Suppressor macrophage (primary cell): ENCODE results near the gene GRIK4.

ENCODE experiments used
- DNase-seq, 4 experiments: peaks; one replicate each; pipeline ENCODE4 v3.0.0-alpha.2; 2020 to 2022

Gene GRIK4

GRCh38 chr11:120918257-120918656, 406.7 kb downstream of the GRIK4 start:
- no peak for DNase-seq

DNA sequence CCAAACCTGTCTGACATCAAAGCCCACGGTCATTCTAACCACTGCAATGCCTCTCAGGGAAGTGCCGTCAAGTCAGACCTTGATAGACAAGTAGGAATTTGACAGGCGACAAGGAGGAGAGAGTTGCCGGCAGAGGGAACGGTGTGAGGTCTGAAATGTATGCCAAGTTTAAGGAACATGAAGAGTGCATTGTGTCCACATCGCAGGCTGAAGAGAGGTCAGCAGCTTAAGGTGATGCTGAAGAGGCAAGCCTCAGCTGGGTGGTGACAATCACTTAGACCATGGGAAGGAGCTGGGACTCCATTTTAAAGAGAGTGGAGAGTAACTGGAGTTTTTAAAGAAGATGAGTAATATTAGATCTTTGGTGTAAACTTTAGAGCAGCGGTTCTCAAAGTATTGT, 407.5 kb downstream of the GRIK4 start:
- DNase-seq: no peak

- no peak for DNase-seq
Measured at GRCh38 chr11:120919566-120919965, 408.0 kb downstream of the GRIK4 start.

GRCh38 chr11:120923866-120924508, 412.4 kb downstream of the GRIK4 start:
- DNase-seq: no peak

DNA sequence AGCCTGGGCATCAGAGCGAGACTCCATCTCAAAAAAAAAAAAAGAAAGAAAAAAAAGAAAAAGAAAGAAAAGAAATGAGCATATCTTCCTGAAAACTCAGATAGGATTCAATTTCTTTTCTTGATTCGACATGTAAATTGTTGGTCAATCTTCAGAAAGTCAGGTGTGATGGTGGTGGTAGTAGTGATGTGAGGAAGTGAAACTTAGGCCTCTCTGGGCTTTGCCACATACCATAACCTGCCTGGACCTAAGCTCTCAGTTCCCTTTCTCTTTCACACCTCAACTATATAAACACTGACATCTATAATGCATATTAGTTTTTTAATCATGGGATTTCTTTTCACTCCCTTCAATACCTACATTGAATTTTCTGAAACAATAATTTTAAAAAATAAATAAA, 414.4 kb downstream of the GRIK4 start:
- DNase-seq: no peak

GRCh38 chr11:120928627-120929026, 417.1 kb downstream of the GRIK4 start:
- no peak for DNase-seq

- peak in 3 of 4 experiments; percentile 7 to 8 (median 7) for DNase-seq
Measured at GRCh38 chr11:120929090-120929489, 417.5 kb downstream of the GRIK4 start.

DNA sequence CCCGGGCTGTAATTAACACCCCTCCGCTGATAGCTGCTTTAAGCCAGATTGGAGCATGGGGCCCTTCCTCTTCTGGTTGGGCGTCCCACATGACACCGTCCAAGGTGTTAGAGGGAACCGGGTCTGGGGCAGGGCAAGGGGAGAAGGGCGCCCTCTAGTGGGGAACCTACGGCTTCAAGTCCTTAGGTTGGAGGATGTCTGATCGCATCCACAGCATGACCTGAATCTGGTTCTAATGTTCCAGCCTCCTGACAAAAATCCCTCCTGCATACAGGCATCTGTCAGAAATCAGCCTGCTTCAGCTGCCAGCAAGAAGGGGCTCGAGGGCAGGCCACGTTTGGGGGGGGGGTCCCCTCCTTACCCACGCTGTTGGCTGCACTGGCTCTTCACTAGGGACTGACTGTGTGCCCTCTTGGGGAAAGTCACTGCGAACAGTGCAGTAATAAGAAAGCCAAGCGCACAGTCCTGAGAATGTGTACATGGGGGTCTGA, 418.2 kb downstream of the GRIK4 start:
- DNase-seq: peak; percentile 62 to 80 (median 64)

DNA sequence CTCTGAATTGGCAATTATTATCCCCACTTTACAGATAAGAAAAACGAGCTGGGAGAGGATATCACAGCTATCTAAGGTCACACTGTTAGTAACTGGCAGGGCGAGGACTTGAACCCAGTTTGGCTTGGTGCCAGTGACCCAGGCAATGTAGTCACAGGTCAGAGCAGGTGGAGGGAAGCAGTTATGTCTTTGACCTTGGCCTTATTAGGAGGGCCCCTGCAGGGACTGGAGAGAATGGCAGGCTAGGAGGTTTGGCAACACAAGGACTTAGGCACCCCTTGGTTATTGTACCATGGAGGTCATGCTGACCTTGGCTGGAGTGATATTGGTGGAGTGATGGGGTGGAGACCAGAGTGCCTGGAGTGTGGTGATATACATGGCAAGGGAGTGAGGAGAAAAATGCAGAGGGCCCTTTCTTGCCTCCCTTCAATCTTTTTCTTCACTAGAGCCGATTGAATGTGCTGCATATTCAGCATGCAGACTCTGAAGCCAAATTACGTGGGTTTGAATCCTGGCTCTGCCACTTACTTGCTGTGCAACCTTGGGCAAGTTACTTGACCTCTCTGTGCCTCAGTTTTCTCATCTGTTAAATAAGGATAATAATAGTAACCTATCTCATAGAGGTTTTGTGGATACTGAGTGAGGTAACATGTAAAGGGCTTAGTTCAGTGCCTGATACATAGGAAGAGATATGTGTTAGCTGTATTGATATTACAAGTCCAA, 419.7 kb downstream of the GRIK4 start:
- DNase-seq: no peak

GRCh38 chr11:120932305-120932915, 420.9 kb downstream of the GRIK4 start:
- no peak for DNase-seq

- DNase-seq: no peak
Measured at GRCh38 chr11:120936356-120936755, 424.8 kb downstream of the GRIK4 start.

DNA sequence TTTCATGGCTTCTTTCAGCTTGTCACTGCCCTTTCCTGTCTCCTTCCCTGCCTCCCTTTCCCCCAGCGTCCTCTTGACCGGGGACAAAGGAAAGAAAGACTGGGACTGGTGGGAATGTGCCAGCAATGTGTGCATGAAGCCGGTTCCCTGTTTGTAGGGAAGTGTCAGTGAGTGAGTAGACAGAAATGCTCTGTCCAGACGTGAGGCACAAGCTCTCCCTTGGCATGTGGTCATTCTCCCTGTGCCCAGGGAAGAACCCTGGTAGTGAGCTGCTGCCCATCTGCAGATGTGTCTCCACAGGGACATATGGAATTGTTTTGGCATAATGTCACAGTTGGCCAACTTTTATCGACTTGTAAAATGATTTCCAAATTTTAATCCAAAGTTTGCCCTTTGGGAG, 426.0 kb downstream of the GRIK4 start:
- DNase-seq: no peak

DNA sequence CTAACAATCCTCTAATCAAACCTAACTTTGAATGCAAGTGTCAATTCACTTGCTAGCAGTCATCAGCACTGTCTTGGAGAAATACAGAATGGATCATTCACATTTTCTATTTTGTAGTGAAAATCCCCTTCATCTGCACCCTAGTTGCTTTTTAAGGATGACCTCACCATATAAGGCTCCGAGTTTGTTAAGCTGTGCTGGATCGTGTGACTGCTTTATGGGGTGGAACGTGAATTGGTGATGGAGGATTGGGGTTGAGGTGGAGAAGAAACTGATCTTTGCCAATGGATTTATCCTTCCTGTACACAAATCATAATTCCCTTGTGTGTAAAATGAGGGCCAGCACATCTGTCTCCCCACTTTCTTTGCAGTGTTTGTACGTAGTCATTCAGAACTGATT, 426.7 kb downstream of the GRIK4 start:
- no peak for DNase-seq

DNA sequence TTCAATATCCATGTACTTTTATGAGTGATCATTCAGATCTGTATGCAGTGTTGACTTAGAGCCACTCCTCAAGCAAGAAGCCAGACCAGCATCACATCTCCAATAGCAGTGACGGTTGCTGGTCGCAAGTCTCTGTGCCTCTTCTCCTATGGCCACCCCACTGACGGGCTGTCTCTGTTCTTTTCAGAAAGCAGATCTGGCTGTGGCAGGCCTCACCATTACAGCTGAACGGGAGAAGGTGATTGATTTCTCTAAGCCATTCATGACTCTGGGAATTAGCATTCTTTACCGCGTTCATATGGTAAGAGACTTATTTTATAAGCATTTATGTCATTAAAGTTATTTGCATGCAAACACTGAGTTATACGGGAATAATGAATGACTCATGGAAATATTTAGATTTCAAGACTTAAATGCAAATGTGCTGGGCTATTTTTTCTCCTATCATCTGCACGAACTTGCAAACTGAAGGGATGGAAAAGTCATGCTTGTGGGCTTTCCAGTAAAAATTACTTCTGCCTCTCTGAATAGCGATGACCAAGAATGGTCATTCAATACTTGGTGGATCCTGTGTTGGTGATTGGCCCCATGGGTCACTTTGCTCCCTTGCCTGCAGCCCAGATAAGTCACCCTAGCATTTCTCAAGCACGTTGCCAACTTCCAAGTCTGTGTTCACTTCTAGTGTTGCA, 428.8 kb downstream of the GRIK4 start:
- DNase-seq: no peak

DNA sequence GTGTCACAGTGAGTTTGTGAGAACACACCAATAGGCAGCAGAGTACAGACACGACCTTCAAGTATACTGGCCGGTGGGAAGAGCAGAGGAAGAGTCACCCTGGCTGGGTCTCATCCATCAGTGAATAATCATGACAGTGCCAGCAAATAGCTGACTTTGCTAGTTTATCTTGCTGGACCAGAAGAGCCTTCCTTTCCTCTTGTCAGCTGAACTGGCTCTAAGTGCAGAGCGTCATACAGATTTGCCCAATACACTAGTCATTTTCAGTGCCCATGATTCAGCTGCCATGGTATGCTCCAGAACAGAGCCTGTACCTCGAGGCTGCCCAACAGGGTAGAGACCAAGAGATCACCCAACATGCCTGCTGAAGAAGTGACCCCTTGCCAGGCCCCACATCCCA, 429.5 kb downstream of the GRIK4 start:
- no peak for DNase-seq

DNA sequence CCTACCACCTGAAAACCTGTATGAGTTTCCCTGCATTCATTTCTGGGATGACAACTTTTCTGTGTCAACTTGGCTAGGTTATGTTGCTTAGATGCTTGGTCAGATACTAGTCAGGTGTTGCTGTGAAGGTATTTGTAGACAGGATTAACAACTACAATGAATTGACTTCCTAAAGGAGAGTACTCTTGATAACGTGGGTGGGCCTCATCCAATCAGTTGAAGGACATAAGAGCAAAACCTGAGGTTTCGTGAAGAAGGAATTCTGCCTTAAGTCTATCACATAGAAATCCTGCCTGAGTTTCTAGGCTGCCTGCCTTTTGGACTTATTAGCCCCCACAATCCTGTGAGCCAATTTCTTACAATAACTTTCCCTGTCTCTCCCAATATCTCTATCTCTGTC, 431.2 kb downstream of the GRIK4 start:
- DNase-seq: no peak

- peak in 2 of 4 experiments; percentile 11 to 20 for DNase-seq
Measured at GRCh38 chr11:120945042-120945441, 433.5 kb downstream of the GRIK4 start.

DNA sequence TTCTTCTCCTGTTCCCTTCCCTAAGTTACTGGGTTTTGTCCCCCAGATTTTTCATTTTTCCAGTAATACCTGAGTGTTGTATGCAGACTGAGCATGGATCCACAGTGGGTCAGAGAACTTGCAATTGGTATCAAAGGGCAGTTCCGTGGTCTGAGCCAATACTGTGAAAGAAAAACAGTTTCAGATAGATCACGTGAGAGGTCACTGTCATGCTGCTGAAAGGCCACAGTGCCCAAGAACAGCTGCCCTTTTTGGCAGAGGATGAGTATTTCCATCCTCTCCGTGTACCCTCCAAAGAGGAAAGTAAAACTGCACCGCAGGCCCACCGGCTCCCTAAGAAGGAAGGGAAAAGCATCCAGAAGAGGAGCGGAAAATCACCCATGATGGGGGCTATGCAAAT, 439.3 kb downstream of the GRIK4 start:
- DNase-seq: no peak

DNA sequence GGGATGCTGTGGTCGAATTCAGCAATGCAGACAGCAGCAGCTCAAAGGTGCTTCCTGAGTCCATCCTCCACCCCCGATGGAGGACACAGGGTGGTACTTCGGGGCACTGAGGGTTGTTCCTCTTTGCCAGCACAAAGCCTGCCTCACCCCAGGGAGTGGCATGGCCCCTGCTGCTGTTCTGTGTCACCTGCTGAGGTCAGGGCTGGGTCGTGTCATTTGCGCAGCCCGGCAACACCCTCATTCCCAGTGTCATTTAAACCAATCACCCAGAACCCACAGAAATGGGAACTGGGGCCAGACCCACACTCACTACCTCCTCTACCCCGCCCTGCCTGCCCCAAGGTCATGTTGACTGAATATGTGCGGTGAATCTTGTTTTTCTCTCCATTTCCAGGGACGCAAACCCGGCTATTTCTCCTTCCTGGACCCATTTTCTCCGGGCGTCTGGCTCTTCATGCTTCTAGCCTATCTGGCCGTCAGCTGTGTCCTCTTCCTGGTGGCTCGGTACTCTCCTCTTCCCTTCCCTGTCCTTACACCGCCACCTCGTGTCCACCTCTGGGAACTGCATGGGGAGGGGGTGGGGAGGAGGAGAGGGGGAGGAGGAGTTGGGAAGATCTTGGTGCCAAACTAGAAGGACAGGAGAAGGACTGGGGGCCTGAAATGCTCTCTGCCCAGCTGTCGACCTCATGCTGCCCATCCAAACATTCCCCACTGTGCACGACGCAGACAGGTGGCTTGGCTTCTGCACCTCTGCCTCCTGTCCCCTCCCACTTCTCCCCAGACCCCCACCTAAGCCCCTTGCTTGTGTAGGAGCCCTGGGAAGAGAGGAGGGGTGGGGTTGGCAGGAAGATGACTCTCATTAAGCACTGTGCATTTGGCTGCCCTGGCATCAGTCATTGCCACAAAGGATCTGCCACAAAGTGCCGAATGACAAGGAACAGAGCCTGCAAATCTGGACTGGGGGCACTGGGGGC, 441.2 kb downstream of the GRIK4 start:
- peak; percentile 67 to 77 (median 73) for DNase-seq

DNA sequence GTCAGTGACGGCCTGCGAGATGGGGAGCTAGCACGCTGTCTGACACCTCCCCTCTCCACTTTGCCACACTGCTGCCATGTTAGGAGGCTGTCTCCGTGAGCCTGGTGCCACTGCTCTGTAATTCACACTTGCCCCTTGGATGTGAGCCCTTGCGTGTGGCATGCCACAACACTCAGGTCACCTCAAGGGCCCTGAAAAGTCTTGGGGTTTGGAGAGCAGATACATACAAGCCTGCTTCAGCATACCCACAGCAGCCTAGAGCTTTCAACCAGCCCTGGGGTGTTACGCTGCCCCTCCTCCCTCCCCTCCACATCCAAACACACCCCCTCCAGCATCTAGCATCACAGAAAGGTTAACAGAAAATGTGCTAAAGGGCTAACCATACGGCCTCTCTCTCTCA, 442.8 kb downstream of the GRIK4 start:
- no peak for DNase-seq

GRCh38 chr11:120956710-120957495, 445.4 kb downstream of the GRIK4 start:
- DNase-seq: peak in 2 of 4 experiments; percentile 17 to 28
